ENCODE data around the gene CHST7.

Gene CHST7

GRCh38 chrX:46545111-46546005 lies 28.2 kb upstream of the CHST7 start, which contains the start of gene ZNF674:
TSS of gene ZNF674 (minus strand) at chrX:46545421. CDS start at chrX:46542087, 3,334 bp downstream.
- Mint-ChIP-seq H3K9me3 (peaks cover 13% of the 10 kb centered on the region), H3K27ac (peak within 1 kb of the TSS; percentile 78 to 93 (median 92)), H3K4me3 (peak within 1 kb of the TSS; percentile 94 to 96 (median 95)), H3K27me3 (ENCODE audit: low read depth) (no peaks in the 10 kb centered on the region), H3K36me3 (ENCODE audit: low read depth) (peaks cover 17% of the 10 kb centered on the region), H3K4me1 (no peaks in the 10 kb centered on the region)
- TF ChIP-seq, protein P1, sequence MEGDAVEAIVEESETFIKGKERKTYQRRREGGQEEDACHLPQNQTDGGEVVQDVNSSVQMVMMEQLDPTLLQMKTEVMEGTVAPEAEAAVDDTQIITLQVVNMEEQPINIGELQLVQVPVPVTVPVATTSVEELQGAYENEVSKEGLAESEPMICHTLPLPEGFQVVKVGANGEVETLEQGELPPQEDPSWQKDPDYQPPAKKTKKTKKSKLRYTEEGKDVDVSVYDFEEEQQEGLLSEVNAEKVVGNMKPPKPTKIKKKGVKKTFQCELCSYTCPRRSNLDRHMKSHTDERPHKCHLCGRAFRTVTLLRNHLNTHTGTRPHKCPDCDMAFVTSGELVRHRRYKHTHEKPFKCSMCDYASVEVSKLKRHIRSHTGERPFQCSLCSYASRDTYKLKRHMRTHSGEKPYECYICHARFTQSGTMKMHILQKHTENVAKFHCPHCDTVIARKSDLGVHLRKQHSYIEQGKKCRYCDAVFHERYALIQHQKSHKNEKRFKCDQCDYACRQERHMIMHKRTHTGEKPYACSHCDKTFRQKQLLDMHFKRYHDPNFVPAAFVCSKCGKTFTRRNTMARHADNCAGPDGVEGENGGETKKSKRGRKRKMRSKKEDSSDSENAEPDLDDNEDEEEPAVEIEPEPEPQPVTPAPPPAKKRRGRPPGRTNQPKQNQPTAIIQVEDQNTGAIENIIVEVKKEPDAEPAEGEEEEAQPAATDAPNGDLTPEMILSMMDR (IDR thresholded peaks at IDR 0.05; ENCODE audit: unreplicated experiment in 3 of 3): peak in 2 of 3 experiments; percentile 11 to 27

GRCh38 chrX:46547857-46548256 lies 25.7 kb upstream of the CHST7 start:
- H3K36me3 Mint-ChIP-seq (ENCODE audit: low read depth): peaks cover 19% of the 10 kb centered on the region
- no peaks in the 10 kb centered on the region for H3K4me1 Mint-ChIP-seq
- TF ChIP-seq, protein P1 (IDR thresholded peaks at IDR 0.05; ENCODE audit: unreplicated experiment in 3 of 3): no peak
- H3K27me3 Mint-ChIP-seq (ENCODE audit: low read depth): no peaks in the 10 kb centered on the region
- H3K27ac Mint-ChIP-seq: no peak overlapping the region
- peak overlapping the region; percentile 11 to 30 (median 30) for H3K4me3 Mint-ChIP-seq
- H3K9me3 Mint-ChIP-seq: peaks cover 16% of the 10 kb centered on the region

DNA sequence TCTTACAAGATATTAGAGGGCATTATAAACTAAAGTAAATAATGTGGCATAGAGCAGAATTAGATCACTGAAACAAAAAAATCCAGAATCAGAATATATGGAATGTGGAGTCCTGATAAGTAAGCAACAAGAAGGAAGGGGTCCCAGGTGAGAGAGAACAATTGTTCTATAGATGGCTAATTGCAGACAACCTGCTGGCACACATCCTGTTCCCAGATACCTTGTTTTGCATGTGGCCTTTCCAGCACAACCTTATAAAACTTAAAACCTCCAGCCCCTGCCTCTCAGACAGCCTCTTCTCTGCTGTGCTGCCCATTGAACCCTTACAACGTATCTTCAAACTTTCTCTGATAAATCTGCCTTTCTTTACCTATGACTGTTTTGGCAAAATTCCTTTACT lies 23.7 kb upstream of the CHST7 start:
- TF ChIP-seq, protein P1 (IDR thresholded peaks at IDR 0.05; ENCODE audit: unreplicated experiment in 3 of 3): no peak
- peaks cover 22% of the 10 kb centered on the region for H3K36me3 Mint-ChIP-seq (ENCODE audit: low read depth)
- H3K9me3 Mint-ChIP-seq: peaks cover 16% of the 10 kb centered on the region

GRCh38 chrX:46551494-46552128 lies 22.0 kb upstream of the CHST7 start:
- no peak overlapping the region for H3K4me3 Mint-ChIP-seq
- TF ChIP-seq, protein P1 (IDR thresholded peaks at IDR 0.05; ENCODE audit: unreplicated experiment in 3 of 3): no peak
- no peak overlapping the region for H3K27ac Mint-ChIP-seq
- peaks cover 22% of the 10 kb centered on the region for H3K36me3 Mint-ChIP-seq (ENCODE audit: low read depth)
- no peaks in the 10 kb centered on the region for H3K27me3 Mint-ChIP-seq (ENCODE audit: low read depth)
- H3K4me1 Mint-ChIP-seq: no peaks in the 10 kb centered on the region
- H3K9me3 Mint-ChIP-seq: peaks cover 10% of the 10 kb centered on the region

More for the DNA sequence above, 23.7 kb upstream of the CHST7 start:
- Mint-ChIP-seq H3K27me3 (ENCODE audit: low read depth) (no peaks in the 10 kb centered on the region), H3K4me3 (no peak overlapping the region), H3K27ac (no peak overlapping the region), H3K4me1 (no peaks in the 10 kb centered on the region)

- TF ChIP-seq, protein P1 (IDR thresholded peaks at IDR 0.05; ENCODE audit: unreplicated experiment in 3 of 3): no peak
- no peaks in the 10 kb centered on the region for H3K4me1 Mint-ChIP-seq
- peaks cover 15% of the 10 kb centered on the region for H3K36me3 Mint-ChIP-seq (ENCODE audit: low read depth)
- H3K9me3 Mint-ChIP-seq: peaks cover 12% of the 10 kb centered on the region
- no peaks in the 10 kb centered on the region for H3K27me3 Mint-ChIP-seq (ENCODE audit: low read depth)
- no peak overlapping the region for H3K27ac Mint-ChIP-seq
- H3K4me3 Mint-ChIP-seq: no peak overlapping the region
These were observed 19.6 kb upstream of the CHST7 start for GRCh38 chrX:46553935-46554334.
